Uterus (tissue), 2 donors: ENCODE data around the gene PCDHGA1.

Experiments used
- POLR2A ChIP-seq, 2 donors: fragments of 450-650 bp; IDR thresholded peaks; one replicate each; pipeline ENCODE4 v1.6.1; 2016; ENCODE audit warnings: antibody characterized with exemption in 2 of 2, mild to moderate bottlenecking in 1 of 2, moderate library complexity in 1 of 2
- TF ChIP-seq, protein P1 (sequence below), 4 experiments: fragments of 200-600 bp in 2 of 4; fragments of 450-650 bp in 2 of 4; sonication (generic) in 2 of 4; IDR thresholded peaks; one replicate each; pipeline ENCODE4 v1.5.1; 2016 to 2019; ENCODE audit warnings: antibody characterized with exemption in 4 of 4, mild to moderate bottlenecking in 2 of 4, moderate library complexity in 1 of 4

DNA sequence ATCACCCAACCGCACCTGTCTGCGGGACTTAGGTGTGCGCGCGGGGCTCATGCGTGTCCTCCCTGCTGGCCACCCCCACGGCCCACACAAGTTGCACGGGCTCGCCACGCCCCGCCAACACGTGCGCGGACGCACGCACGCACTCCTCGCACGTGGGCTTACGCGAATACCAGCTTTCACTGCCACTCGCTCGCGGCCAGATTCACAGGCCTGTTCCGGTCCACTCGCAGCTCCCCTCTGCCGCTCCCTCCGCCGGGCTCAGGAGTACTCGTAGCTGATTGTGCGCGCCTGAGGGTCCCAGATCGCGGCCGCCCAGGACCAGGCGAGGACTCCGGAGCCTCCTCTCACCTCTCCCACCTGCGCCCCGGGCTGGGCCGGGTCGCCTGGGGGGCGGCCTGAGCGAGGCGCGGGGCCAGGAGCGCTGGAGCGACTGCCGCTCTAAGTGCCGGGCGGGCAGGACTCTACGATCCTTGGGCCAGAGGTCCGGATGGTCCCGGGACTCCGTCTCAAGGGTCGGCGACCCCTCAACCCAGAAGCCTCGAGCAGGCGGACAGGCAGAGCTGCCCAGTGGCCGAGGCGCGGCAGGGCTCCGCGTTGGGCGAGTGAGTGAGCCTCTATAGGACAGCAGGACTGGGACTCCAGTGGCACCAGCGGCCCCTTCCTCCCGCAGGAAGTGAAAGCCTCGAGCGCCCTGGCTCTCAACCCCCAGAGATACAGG is 162.0 kb downstream of the PCDHGA1 start:
- TF ChIP-seq, protein P1, sequence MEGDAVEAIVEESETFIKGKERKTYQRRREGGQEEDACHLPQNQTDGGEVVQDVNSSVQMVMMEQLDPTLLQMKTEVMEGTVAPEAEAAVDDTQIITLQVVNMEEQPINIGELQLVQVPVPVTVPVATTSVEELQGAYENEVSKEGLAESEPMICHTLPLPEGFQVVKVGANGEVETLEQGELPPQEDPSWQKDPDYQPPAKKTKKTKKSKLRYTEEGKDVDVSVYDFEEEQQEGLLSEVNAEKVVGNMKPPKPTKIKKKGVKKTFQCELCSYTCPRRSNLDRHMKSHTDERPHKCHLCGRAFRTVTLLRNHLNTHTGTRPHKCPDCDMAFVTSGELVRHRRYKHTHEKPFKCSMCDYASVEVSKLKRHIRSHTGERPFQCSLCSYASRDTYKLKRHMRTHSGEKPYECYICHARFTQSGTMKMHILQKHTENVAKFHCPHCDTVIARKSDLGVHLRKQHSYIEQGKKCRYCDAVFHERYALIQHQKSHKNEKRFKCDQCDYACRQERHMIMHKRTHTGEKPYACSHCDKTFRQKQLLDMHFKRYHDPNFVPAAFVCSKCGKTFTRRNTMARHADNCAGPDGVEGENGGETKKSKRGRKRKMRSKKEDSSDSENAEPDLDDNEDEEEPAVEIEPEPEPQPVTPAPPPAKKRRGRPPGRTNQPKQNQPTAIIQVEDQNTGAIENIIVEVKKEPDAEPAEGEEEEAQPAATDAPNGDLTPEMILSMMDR (IDR thresholded peaks at IDR 0.05), result no peak
- TF ChIP-seq POLR2A (IDR thresholded peaks at IDR 0.05), result no peak
